Testis (tissue), 3 donors: Measurements from ENCODE around the gene COPB2. TPM values are rescaled to one million over a fixed set of nuclear protein-coding genes. Genes with fewer than 3 reads are reported as not detected.

Experiments used
- DNase-seq: peaks from one replicate; pipeline ENCODE4 v3.0.0-alpha.2; 2019
- H3K27ac ChIP-seq, 2 donors: fragments of 200-600 bp; sonication (generic); one replicate each; pipeline ENCODE4 v1.5.1; 2019
- H3K27me3 ChIP-seq: fragments of 200-600 bp; sonication (generic); one replicate; pipeline ENCODE4 v1.5.1; 2019
- H3K36me3 ChIP-seq: fragments of 200-600 bp; sonication (generic); one replicate; pipeline ENCODE4 v1.5.1; 2017; ENCODE audit warnings: low read depth; ENCODE audit errors: missing control alignments
- H3K4me1 ChIP-seq: fragments of 200-600 bp; sonication (generic); one replicate; pipeline ENCODE4 v1.5.1; 2019
- H3K4me3 ChIP-seq, 2 donors: fragments of 200-600 bp; sonication (generic); one replicate each; pipeline ENCODE4 v1.5.1; 2017 to 2019
- H3K9me3 ChIP-seq: fragments of 200-600 bp; sonication (generic); one replicate; pipeline ENCODE4 v1.5.1; 2017
- POLR2A ChIP-seq: fragments of 450-650 bp; IDR thresholded peaks from one replicate; pipeline ENCODE4 v1.6.1; 2017; ENCODE audit warnings: antibody characterized with exemption, mild to moderate bottlenecking, moderate library complexity
- WGBS, 2 donors: methylation state at CpG; one replicate each; pipeline ENCODE4 v1.1.5; 2018; 5-methylcytosine and 5-hydroxymethylcytosine counted together
- intact Hi-C: fragments of 100-400 bp; cut with DNase I; formaldehyde crosslinking; loops from one replicate; pipeline ENCODE4 v1.15.1; 2023; ENCODE audit warnings: low total_unique reads
- polyA plus RNA-seq: library from polyadenylated mRNA; stranded (reverse); fragments of 350-450 nt; fragmentation: Illumina TruSeq; extraction: RNeasy Lipid Tissue Mini Kit (QIAGEN cat#74804); gene quantifications from one replicate; pipeline ENCODE4 v1.2.3, GENCODE V29; 2014; ENCODE audit warnings: low read depth, low replicate concordance; ENCODE audit not compliant: insufficient read depth
- total RNA-seq, 2 donors: library from RNA; depleted of rRNA; stranded (reverse); fragments of >200 nt; gene quantifications; one replicate each; pipeline ENCODE4 v1.2.3, GENCODE V29; 2016
- TF ChIP-seq, protein P1 (sequence below), 3 experiments: fragments of 450-650 bp in 2 of 3; fragments of 200-600 bp in 1 of 3; sonication (generic) in 1 of 3; IDR thresholded peaks; one replicate each; pipeline ENCODE4 v1.5.1; 2016 to 2019; ENCODE audit warnings: antibody characterized with exemption in 3 of 3, mild to moderate bottlenecking in 2 of 3, moderate library complexity in 1 of 3

COPB2 gene
- total and polyA plus RNA-seq, 3 donors from 2014 or later = 63.5 to 76.5 (median 73.8) TPM

DNA sequence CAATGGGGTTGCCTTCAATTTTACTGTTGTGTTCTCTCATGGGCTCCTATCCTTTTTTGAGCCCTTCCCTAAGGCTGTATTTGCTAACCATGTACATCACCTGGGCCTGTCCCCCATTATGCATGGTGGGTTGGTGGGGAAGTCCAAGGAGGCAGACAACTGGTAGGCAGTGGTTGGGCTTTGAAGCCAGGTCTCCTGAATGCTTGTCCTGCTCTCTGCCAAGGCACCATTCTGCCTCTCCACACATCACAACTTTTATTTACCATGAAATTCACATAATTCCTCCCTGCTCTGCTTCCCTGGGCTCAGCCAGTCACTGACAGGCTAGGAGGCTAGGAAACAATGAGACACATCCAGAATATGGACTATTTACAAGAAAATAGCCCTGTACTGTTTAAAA is 41.0 kb upstream of the COPB2 start:
- intact Hi-C loops = no loop called here

GRCh38 chr3:139427283-139428060 is 38.0 kb upstream of the COPB2 start:
- intact Hi-C loops = no loop called here
- DNase-seq = no peak
- Histone ChIP-seq H3K36me3 (no peaks in the 10 kb centered on the region), H3K9me3 (no peaks in the 10 kb centered on the region), H3K4me3 (no peak overlapping the region), H3K4me1 (no peaks in the 10 kb centered on the region), H3K27me3 (no peaks in the 10 kb centered on the region), H3K27ac (no peak overlapping the region)
- no peak for TF ChIP-seq POLR2A
- TF ChIP-seq, protein P1, sequence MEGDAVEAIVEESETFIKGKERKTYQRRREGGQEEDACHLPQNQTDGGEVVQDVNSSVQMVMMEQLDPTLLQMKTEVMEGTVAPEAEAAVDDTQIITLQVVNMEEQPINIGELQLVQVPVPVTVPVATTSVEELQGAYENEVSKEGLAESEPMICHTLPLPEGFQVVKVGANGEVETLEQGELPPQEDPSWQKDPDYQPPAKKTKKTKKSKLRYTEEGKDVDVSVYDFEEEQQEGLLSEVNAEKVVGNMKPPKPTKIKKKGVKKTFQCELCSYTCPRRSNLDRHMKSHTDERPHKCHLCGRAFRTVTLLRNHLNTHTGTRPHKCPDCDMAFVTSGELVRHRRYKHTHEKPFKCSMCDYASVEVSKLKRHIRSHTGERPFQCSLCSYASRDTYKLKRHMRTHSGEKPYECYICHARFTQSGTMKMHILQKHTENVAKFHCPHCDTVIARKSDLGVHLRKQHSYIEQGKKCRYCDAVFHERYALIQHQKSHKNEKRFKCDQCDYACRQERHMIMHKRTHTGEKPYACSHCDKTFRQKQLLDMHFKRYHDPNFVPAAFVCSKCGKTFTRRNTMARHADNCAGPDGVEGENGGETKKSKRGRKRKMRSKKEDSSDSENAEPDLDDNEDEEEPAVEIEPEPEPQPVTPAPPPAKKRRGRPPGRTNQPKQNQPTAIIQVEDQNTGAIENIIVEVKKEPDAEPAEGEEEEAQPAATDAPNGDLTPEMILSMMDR (IDR thresholded peaks at IDR 0.05) = peak; percentile 68 to 75 (median 75)
- WGBS, 2 donors = 51 to 63% methylated on average over 7 of the region's 7 CpGs

More for the DNA sequence above, 41.0 kb upstream of the COPB2 start:
- TF ChIP-seq, protein P1 (IDR thresholded peaks at IDR 0.05) = no peak
- no peak for TF ChIP-seq POLR2A
- Histone ChIP-seq H3K4me1 (no peaks in the 10 kb centered on the region), H3K27ac (no peak overlapping the region), H3K9me3 (no peaks in the 10 kb centered on the region), H3K27me3 (no peaks in the 10 kb centered on the region), H3K36me3 (no peaks in the 10 kb centered on the region), H3K4me3 (no peak overlapping the region)
- DNase-seq = no peak

- no peak overlapping the region for H3K27ac ChIP-seq
- H3K4me1 ChIP-seq = no peaks in the 10 kb centered on the region
- WGBS, 2 donors = 67 to 87% methylated on average over 5 of the region's 5 CpGs
- no peak for TF ChIP-seq POLR2A
- TF ChIP-seq, protein P1 (IDR thresholded peaks at IDR 0.05) = no peak
- H3K4me3 ChIP-seq = no peak overlapping the region
- intact Hi-C loops = no loop called here
- H3K36me3 ChIP-seq = no peaks in the 10 kb centered on the region
- no peaks in the 10 kb centered on the region for H3K9me3 ChIP-seq
- H3K27me3 ChIP-seq = no peaks in the 10 kb centered on the region
- DNase-seq = no peak
These were observed 36.4 kb upstream of the COPB2 start for GRCh38 chr3:139425745-139426400.

DNA sequence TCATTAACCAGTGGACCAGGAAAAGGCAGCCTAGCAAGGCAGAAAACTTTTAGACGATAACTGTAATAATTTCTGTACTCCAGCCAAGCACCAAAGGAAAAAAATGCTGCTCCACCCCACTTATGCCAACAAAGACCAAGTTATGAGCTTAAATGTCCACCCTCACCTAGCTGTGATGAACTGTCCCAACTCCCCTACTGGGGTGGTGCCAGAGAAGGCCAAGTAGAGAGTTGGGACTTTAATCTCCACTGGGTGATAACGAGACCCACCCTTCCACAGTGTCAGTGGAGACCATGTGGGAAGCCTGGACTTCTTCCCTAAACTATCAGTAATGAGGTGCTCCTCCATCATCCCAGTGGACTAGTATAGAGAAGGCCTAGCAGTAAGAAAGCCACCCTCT is 33.8 kb upstream of the COPB2 start:
- Histone ChIP-seq H3K27ac (no peak overlapping the region), H3K4me1 (no peaks in the 10 kb centered on the region), H3K36me3 (no peaks in the 10 kb centered on the region), H3K9me3 (no peaks in the 10 kb centered on the region), H3K27me3 (no peaks in the 10 kb centered on the region), H3K4me3 (no peak overlapping the region)
- 79 to 92% methylated on average over 2 of the region's 2 CpGs for WGBS, 2 donors
- TF ChIP-seq, protein P1 (IDR thresholded peaks at IDR 0.05) = no peak
- TF ChIP-seq POLR2A = no peak
- intact Hi-C loops = no loop called here
- DNase-seq = no peak
